Measurements from ENCODE around the gene GNG2.

The GNG2 gene

GRCh38 chr14:51860164-51860824 lies at the start of gene GNG2:
TSS of gene GNG2 (plus strand) at chr14:51860612. CDS start at chr14:51950679, 90,067 bp downstream.
- DNase-seq, result peak; percentile 21

GRCh38 chr14:51811706-51812105 lies 48.7 kb upstream of the GNG2 start:
- DNase-seq, result no peak

- no peak for DNase-seq
These were observed 44.4 kb upstream of the GNG2 start for GRCh38 chr14:51816031-51816430.

GRCh38 chr14:51817326-51817725 lies 43.1 kb upstream of the GNG2 start:
- no peak for DNase-seq

- DNase-seq, result no peak
These were observed 41.5 kb upstream of the GNG2 start for GRCh38 chr14:51818748-51819380.

- DNase-seq, result no peak
These were observed 38.6 kb upstream of the GNG2 start for GRCh38 chr14:51821822-51822221.

- no peak for DNase-seq
These were observed 37.9 kb upstream of the GNG2 start for GRCh38 chr14:51822499-51822898.

- no peak for DNase-seq
These were observed 36.7 kb upstream of the GNG2 start for GRCh38 chr14:51823706-51824105.

GRCh38 chr14:51824191-51824590 lies 36.2 kb upstream of the GNG2 start:
- DNase-seq, result no peak

GRCh38 chr14:51825926-51826325 lies 34.5 kb upstream of the GNG2 start:
- no peak for DNase-seq

- DNase-seq, result peak; percentile 73
These were observed 32.2 kb upstream of the GNG2 start for GRCh38 chr14:51828017-51828797.

GRCh38 chr14:51834240-51834639 lies 26.2 kb upstream of the GNG2 start:
- DNase-seq, result no peak

GRCh38 chr14:51836417-51836816 lies 24.0 kb upstream of the GNG2 start:
- no peak for DNase-seq

GRCh38 chr14:51844081-51844881 lies 16.1 kb upstream of the GNG2 start:
- DNase-seq, result no peak

- DNase-seq, result no peak
These were observed 14.6 kb upstream of the GNG2 start for GRCh38 chr14:51845811-51846210.

- DNase-seq, result no peak
These were observed 13.6 kb upstream of the GNG2 start for GRCh38 chr14:51846631-51847488.

- DNase-seq, result no peak
These were observed 13.0 kb upstream of the GNG2 start for GRCh38 chr14:51847489-51847796.

GRCh38 chr14:51848120-51848519 lies 12.3 kb upstream of the GNG2 start:
- DNase-seq, result no peak

- DNase-seq, result no peak
These were observed 11.3 kb upstream of the GNG2 start for GRCh38 chr14:51849097-51849496.

- no peak for DNase-seq
These were observed 9.8 kb upstream of the GNG2 start for GRCh38 chr14:51850651-51851050.

- no peak for DNase-seq
These were observed 7.9 kb upstream of the GNG2 start for GRCh38 chr14:51852541-51852940.

- DNase-seq, result no peak
These were observed 5.2 kb upstream of the GNG2 start for GRCh38 chr14:51855234-51855633.

All from T1000 (cell line).